Inferior parietal cortex (tissue), 1 donor: ENCODE measurements around the gene ODAD4.

Experiments
- DNase-seq: peaks from one replicate; pipeline ENCODE4 v3.0.0-alpha.2; 2016; ENCODE audit errors: extremely low spot score

Gene ODAD4, protein sequence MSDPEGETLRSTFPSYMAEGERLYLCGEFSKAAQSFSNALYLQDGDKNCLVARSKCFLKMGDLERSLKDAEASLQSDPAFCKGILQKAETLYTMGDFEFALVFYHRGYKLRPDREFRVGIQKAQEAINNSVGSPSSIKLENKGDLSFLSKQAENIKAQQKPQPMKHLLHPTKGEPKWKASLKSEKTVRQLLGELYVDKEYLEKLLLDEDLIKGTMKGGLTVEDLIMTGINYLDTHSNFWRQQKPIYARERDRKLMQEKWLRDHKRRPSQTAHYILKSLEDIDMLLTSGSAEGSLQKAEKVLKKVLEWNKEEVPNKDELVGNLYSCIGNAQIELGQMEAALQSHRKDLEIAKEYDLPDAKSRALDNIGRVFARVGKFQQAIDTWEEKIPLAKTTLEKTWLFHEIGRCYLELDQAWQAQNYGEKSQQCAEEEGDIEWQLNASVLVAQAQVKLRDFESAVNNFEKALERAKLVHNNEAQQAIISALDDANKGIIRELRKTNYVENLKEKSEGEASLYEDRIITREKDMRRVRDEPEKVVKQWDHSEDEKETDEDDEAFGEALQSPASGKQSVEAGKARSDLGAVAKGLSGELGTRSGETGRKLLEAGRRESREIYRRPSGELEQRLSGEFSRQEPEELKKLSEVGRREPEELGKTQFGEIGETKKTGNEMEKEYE

DNA sequence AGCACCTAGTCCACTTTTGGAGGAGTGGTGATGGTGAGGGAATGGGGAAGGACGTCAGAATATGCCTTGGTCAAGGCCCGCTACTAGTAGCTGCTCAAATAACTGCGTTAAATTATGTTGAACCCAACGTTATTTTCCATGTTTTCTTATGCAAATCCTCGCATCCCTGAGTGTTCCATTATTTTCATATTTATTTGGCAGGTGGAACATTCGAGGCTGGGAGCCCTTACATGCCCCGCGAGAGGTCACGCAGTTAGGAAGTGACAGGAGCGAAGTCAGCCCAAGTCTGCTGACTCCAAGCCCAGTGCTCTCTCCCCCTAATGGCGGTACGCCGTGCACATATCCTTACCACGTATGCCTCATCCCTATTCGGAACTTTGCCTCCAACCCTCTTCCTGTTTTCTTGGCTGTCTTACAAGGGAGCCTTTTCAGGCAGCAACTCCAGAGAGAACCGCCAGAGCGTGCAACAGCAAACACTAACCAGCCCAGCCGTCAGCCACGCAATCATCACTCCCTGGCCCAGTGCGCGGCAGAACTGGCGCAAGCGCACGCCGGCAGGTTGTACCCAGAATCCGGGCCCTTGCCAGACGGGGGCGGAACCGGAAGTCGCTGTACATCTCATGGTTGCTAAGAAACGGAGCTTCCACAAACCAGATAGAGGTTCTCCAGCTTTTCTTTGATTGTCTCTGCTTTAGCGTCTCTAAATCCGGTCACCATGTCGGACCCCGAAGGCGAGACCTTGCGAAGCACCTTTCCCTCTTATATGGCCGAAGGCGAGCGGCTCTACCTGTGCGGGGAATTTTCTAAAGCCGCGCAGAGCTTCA lies at the start of gene ODAD4:
Gene ODAD4, plus strand, starts transcription at position 609 of the 824 bp plus-strand sequence. Its CDS starts 107 bp downstream, at position 716.
- DNase-seq: peak; percentile 97

DNA sequence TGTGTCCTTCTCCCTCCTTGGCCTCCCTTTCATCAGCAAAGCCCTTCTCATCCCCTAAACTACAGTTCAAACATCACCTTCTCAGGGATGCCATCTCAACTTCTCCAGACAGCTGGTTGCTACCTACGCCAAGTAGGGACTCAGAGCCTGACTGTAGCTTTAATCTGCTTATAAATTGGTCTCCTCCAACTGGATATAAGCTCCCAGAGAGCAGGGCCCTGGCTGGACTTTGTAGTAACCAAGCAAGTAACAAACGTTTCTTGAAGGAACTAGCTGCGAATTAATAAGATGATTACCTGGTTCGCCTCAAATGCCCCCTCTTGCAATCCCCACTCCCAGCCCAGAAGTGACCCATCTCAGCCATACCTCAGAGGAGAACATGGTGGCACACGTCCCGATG lies 47.7 kb upstream of the ODAD4 start:
- DNase-seq: no peak

DNA sequence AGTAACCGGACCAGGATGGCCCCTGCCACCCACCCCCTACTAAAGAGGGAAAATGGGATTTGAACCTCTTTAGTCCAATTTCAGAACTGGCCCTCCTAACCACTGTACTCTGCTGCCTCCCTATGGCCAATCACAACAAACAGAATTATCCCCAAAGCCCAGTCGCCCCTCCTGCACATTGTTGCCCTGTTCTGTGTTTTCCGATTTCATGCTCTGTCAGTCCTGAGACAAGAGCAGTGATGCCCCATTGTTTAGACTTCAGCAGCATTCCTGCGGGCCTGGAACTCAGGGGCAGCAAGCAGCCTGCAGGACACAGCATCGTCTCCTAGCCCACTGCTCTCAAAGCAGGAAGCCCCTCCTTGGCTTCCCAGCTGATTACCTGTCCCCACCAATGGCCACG lies 44.7 kb upstream of the ODAD4 start:
- DNase-seq: no peak

DNA sequence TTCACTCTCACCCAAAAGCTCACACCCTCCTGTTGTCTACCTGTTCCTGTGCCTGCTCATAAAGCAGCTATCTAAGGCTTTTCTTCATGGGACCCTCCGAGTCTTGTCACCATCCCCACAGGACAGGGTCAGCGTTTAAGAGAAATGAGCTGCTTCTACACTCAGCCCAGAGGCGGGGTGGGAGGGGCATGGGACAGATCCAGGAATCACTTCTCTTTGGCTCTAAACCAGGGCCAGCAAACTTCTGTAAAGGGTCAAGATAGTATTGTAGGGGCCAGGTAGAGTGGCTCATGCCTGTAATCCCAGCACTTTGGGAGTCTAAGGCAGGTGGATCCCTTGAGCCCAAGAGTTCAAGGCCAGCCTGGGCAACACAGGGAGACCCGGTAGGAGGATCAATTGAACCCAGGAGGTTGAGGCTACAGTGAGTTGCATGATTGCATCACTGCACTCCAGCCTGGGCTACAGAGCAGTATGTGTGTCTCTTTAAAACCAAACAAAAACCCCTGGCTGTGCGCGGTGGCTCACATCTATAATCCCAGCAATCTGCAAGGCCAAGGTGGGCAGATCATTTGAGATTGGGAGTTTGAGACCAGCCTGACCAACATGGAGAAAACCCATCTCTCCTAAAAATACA lies 42.0 kb upstream of the ODAD4 start:
- no peak for DNase-seq

DNA sequence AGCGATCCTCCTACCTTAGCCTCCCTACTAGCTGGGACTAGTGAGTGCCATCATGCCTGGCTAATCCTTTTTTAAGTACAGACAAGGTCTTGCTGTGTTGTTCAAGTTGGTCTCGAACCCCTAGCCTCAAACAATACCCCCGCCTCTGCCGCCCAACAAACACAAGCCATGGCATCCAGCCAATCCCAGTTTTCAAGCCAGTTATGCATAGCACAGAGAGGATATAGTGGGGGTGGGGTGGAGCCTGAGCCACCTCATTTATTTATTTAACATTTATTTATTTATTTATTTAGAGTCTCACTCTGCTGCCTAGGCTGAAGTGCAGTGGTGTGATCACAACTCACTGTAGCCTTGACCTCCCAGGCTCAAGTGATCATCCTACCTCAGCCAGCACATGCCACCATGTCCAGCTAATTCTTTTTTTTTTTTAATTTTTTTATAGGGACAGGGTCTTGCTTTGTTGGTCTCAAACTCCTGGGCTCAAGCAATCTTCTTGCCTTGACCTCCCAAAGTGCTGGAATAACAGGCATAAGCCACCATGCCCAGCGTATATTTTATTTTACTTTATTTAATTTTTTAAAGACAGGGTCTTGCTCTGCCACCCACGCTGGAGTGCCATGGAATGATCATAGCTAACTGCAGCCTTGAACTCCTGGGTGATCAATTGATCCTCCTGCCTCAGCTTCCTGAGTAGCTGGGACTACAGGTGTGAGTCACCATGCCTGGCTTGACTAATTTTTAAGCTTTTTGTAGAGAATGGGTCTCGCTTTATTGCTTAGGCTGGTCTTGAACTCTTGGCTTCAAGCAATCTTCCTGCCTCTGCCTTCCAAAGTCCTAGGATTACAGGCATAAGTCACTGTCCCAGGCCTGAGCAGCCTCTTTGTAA lies 39.0 kb upstream of the ODAD4 start:
- DNase-seq: no peak

DNA sequence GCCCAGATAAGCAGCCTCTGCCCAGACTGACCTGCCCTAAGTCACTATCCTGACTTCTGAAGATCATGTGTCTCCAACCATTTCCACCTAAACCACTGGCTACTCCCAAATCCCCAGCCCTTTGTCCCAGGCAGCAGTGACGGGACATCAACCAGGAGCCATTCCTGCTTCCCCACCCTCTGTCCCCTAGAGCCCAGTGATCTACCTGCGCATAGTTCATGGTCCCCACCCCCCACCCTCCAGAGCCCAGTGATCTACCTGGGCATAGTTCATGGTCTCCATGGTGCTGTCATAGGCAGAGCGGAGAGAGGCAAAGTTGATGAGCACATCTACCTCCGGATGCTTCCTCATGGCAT lies 38.4 kb upstream of the ODAD4 start:
- DNase-seq: no peak

DNA sequence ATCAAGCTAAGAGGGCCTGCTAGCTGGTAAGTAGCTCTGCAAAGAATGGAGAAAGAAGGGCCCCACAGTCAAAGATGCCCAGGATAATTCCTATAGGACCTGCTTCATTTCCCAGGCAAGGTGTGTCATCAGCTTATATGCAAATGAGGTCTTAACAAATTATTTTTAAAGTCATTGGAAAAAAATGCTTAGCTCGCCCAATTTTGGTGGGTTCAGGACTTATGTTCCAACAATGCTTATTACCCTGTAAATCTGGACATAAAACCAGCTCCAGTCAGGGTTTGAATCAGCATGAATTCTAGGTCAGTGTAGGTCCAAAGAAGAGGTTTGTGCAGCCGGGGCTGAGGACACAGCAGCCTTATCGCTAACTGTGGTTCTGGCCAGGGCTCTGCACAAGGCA lies 37.0 kb upstream of the ODAD4 start:
- DNase-seq: no peak

DNA sequence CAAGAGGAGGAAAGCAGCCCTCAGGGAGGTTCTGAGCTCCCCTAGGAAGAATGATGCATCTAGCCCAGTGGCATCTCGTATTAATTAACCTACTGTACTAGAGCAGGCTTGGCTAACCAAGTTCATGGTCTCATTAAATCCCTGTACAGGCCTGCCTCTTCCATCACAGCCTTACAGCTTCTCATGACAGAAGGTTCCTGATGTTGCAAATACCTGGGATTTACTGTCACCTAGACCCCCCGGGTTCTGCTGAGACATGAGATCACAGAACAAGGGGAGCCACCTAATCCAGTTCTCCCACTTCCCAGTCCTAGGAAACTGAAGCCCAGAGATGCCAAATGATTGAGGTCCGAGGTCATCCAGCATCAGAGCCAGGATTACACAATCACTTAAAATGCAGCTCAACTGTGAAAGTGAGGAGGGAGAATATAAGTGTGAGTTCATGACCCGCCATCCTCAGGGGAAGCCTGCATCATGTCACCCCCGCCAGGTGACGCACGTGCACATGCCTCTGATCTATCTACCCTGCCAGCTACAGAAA lies 35.6 kb upstream of the ODAD4 start:
- no peak for DNase-seq

DNA sequence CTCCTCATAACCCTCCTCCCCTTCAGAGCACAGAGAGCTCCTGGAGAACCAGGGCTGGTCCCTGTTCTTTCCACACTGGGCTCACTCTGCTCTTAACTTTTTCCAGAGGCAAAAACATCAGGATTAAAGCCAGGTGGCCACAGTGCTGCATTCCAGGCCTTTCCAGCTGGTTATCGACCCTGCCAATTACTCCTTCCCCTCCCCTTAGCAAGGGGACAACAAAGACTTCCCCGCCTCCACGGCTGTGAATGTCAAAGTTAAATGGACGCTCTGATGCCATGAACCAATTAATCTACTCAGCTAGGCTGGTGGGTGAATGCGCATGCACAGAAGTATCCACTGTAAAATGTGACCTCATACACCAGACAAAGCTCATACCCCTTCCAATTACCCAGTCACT lies 34.8 kb upstream of the ODAD4 start:
- DNase-seq: no peak

DNA sequence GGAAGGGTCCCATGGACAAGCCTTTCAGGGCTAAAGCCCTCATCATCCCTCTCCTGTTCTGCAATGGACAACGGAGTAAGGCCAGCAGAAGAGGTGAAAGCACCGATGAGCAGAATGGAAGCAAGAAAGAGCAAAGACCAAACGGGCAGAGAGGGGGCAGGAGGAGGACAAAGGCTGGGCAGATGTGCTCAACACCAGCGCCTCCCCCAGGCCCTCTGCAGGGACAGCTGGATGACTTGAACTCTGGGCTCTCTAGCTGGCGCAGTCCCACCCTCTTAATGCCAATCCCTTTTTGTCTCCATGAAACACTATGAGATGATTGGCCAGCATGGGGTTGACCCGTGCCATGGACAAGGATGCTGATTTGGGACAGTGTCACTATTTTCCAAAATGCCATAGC lies 33.7 kb upstream of the ODAD4 start:
- DNase-seq: no peak

DNA sequence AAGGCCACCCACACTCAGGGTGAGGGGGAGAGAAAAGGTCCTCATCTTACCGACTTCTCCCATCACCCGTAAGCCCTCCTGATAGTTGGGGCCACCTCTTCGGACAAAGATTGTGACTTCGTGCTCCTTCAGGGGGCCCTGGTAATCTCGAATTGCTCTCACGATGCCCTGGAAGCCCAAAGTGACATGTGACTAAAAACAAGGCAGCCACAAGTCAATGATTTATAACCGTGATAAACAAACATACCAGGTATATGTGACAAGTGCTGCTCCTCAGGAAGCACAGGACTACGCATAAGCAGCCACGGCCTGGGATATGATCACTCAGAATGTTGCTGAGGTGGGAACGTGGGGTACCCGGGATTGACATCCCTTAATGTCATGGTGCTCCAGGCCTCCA lies 28.8 kb upstream of the ODAD4 start:
- DNase-seq: no peak

DNA sequence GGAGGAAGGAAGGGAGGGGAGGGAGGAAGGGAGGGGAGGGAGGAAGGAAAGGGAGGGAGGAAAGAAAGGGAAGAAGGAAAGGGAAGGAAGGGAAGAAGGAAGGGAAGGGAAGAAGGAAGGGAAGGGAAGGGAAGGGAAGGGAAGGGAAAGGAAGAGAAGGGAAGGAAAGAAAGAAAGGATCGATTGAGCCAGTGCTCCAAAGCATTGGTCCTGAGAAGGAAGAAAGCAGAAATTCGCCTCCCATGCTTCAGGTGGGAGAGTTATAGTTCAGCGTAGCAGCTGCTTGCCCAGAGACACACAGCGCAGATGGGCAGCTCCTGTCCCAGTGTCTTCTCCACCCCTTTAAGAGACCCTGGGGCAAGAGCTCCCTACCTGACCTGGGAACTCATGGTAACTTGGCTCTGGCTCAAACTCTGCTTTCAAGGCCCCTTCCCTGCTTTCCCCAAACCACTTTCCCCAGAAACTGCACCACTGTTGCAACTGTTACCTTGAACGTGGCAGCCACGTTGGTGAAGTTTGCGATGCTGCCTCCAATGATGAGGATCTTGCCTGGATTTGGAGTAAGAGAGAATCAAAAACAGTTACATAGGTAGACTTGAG lies 26.1 kb upstream of the ODAD4 start:
- no peak for DNase-seq

DNA sequence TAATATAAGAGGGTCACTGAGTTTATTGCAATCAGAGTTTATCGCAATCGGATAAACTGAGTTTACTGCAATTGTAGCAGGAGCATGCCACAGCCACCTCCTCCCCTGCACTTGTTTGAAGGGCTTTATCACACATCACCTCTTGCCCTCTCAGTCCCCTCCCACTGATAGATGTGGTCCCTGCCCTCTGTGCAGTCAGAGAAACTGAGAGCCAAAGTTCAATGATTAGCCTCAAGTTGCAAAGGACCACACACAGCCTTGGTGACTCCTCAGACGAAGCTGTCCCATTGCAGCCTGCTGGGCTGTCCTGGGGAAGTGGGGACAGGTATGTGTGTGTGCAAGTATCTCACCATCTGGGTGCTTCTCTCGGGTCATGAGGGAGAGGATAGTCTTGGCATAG lies 25.2 kb upstream of the ODAD4 start:
- DNase-seq: no peak

DNA sequence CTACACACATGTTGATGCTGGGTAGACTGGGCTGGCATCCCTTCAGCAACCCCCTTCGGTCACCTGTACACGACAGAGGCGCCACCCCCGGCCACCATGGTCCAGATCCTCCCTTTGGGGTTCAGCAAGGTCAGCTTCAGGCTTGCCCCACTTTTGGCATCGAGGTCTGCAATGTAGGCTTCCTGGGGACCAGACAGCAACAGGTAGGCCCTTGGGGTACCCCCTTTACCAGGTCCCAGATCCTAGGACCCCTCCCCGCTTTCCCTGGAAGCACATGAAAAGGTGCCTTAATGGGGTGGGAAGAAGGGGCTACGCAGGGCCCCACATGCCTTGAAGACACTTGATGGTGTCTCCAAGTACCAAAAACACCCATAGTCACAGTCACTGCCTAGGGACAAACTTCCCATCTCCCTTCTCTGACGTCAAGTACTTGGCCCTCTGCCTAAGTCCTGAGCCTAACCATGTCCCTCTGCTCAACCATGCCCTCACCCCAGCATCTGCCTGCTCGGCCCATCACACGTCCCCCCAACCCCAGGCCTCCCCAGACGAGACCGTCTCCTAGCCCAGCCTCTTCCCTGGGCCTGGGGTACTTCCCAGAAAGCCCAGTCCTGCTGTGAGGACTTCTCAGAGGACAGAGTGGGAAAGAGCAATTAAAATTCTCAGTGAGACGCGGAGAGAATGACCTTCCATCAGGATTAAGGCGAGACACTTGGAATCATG lies 23.8 kb upstream of the ODAD4 start:
- no peak for DNase-seq

DNA sequence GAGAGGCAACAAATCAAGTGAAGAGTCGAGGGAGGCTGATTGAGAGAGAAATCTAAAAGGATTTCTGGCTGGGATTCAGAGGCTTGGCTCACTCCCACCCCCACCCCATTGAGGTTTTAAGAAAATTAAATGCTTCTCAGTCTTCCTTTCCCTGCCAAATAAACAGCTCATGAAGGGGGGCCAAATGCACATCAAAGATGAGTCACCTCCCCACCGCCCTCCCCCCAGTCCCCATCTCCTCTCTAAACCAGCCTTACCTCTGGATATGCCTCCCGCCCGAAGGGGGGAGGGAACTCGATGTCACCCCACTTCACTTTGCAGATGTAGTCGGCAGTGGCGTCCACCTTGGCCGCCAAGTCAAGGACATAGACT lies 23.2 kb upstream of the ODAD4 start:
- no peak for DNase-seq

DNA sequence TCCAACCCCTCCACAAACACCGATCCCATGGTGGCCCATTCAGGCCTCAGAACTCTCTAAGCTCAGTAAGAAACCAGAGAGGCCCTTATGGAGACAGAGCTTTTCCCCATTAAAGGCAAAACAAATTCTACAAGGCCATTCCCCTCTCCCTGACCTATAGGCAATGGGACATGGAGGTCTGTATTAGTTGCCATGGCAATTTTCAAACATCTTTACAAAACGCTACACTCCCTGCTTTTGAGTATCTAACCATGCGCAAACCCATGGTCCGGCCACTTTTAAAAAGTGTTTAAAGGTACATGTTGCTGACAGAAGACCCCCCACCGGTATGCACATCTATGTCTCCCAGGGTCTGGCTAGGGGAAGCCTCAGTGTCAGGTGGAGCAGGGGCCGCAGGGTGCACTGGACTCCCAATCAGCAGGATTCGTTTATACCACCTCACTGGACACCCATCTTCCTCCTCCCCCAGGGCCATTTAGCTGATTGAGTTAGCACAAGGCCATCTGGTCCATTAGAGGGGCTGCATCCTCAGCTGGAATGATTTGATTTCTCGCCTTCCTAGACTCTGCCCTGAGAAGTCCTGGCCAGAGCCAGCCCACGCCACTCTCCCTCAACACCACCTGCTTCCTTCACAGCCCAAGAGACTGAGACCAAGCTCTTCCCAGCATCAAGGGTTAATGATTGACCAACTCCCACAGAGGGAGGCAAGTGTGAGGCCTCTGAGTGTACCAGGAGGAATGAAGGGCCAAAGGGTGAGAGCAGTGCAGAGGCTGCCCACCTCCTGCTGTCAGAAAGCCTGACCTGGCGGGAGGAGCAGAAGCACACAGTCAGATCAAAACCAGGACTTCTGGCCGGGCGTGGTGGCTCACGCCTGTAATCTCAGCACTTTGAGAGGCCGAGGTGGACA lies 22.5 kb upstream of the ODAD4 start:
- no peak for DNase-seq

DNA sequence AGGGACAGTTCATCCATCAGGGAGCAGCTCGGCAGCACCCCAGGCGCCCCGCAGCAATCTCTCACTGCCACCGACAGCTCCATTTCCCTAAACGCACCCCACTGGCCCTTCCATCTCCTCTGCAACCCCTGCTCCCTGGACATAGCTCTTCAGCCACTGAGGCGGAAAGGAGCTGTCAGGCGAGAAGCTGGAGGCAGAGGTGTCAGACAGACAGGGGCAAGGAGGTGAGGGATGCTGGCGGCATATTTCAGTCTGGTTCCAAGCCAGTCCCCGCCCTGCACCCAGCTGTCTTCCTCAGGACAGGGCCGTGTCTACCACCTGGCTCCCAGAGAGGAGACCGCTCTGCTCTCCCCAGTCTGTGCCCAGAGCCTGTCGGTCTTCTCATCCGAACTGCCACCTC lies 21.3 kb upstream of the ODAD4 start:
- no peak for DNase-seq

DNA sequence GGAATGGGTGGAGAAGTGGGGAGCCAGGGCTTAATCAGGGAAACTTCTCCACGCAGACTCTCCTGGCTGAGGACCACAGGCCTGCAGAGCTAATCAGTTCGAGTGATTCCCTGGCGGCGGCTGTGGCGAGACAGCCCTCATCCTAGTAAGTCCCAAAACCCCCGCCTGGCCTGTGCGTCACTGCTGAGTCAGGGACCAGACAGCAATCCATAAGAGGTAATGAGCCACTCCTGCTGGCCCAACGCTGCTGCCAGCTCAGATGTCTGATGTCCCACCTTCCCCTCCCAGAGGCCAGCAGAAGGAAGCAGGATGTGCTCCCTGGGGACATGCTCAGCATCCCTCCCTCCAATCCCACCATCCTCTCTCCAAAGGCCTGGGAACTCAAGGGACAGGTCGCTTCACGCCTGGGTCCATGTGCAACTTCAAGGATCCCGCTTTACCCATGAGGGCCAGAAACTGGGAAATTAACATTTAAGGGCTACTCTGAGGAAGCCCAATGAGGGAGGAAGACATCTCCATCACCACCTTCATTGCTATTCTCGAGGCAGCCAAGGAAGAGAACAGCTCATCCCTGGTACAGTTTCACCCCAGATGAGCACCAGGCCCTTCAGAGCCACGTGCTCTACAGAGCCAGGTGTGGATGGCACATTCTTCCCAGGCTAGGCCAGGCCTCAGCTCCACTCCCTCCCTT lies 19.6 kb upstream of the ODAD4 start:
- no peak for DNase-seq
